Body of pancreas (tissue), 4 donors: Measurements from ENCODE around the gene HTT.

Source experiments
- CTCF ChIP-seq, 7 experiments: fragments of 450-650 bp in 4 of 7; fragments of 200-600 bp in 3 of 7; sonication (generic) in 3 of 7; IDR thresholded peaks; one replicate each; pipeline ENCODE4 v1.5.1; 2016 to 2019; ENCODE audit warnings: antibody characterized with exemption in 7 of 7
- POLR2A ChIP-seq, 3 donors: fragments of 450-650 bp; IDR thresholded peaks; one replicate each; pipeline ENCODE4 v1.6.1; 2016; ENCODE audit warnings: antibody characterized with exemption in 3 of 3, mild to moderate bottlenecking in 2 of 3

DNA sequence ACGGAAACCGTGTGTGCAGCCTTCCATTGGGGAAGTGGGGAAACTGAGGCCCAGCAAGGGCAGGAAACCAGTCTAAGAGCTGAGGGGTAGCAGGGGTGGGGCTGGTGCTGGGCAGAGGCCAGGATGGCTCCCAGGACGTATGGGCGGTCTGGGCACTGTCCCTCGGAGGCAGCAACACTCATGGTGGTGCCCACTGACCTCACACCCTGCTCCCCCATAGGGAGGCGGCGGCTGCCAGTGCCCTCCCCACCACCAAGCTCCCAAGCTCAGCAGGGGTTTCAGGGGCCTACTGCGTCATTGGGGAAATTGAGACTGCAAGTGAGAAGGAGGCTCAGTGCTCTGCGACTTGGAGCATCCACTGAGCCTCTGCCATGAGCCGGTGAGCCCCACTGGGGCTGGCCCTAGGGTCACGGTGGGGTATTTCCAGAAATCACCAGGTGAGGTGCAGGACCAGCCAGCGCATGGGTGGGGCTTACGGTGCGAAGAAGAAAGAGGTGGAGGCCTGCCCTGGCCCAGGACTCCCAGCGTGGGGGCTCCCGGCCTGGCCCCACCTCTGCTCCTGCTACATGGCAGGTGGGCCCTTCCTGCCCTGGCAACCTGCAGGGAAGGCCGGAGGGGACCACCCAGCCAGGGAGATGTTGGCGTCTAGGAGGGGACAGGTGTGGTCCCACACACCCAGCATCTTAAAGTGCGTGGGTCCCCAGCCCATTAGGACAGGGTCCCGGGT, 175.4 kb downstream of the HTT start:
- TF ChIP-seq CTCF (IDR thresholded peaks at IDR 0.05) (no peak), POLR2A (IDR thresholded peaks at IDR 0.05) (no peak)
